Measurements from ENCODE around the gene MRGPRE.

MRGPRE gene

DNA sequence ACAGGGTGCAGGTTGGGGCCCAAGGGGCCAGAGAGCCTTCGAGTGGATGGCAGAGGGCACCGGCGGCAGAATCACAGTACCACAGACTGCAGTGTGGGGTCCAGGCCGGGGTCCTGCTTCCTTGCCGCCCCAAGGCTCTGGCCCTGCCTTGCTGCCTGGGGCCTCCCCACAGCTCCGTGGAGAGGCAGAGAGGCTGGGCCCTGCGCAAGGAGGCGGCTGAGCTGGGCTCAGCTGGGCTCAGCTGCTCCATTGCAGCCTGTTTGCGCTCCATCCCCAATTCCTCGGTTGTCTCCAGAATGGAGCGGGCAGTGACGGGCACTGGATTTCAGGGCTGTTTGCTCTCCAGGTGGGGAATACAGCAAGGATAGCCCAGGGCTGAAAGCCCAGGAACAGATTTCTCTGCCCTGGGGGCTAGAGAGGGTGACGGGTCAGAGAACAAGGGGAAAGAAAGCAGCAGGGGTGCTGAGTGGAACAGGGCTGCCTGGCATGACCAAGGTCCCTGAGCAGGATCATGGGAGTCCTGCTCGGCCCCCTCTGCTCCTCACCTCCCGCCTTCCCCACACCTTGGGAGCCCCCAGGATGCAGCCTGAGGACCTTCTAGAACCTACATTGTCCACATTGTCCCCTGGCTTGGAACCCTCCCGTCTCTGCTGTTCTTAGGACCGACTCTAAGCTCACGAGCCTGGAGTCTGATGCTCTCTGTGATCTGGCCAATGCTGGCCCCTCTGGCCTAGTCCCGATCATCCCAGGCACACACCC, 32.5 kb downstream of the MRGPRE start:
- H3F3A ChIP-seq (ENCODE audit: control insufficient read depth, insufficient read depth): no peaks in the 10 kb centered on the region
- no peaks in the 10 kb centered on the region for H3K9me2 ChIP-seq (replicated peaks; ENCODE audit: control insufficient read depth, low read length)
- H3K4me1 ChIP-seq (ENCODE audit: control insufficient read depth, low read length): no peaks in the 10 kb centered on the region
- no peak overlapping the region for H3K4me2 ChIP-seq (ENCODE audit: low read length)
- H3K27ac ChIP-seq (ENCODE audit: low read depth, low read length): no peak overlapping the region
- H3K4me3 ChIP-seq (ENCODE audit: low read length): no peak overlapping the region
- no peaks in the 10 kb centered on the region for H3K27me3 ChIP-seq (ENCODE audit: control insufficient read depth, low read length)
- no peaks in the 10 kb centered on the region for H3K36me3 ChIP-seq (ENCODE audit: control insufficient read depth, low read length)
- TF ChIP-seq, protein P1, sequence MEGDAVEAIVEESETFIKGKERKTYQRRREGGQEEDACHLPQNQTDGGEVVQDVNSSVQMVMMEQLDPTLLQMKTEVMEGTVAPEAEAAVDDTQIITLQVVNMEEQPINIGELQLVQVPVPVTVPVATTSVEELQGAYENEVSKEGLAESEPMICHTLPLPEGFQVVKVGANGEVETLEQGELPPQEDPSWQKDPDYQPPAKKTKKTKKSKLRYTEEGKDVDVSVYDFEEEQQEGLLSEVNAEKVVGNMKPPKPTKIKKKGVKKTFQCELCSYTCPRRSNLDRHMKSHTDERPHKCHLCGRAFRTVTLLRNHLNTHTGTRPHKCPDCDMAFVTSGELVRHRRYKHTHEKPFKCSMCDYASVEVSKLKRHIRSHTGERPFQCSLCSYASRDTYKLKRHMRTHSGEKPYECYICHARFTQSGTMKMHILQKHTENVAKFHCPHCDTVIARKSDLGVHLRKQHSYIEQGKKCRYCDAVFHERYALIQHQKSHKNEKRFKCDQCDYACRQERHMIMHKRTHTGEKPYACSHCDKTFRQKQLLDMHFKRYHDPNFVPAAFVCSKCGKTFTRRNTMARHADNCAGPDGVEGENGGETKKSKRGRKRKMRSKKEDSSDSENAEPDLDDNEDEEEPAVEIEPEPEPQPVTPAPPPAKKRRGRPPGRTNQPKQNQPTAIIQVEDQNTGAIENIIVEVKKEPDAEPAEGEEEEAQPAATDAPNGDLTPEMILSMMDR (IDR thresholded peaks at IDR 0.05; ENCODE audit: low read depth, low read length, poor library complexity, severe bottlenecking): no peak
- TF ChIP-seq EZH2phosphoT487 (IDR thresholded peaks at IDR 0.05; ENCODE audit: borderline replicate concordance, low read length): no peak
- no peaks in the 10 kb centered on the region for H3K9me3 ChIP-seq (ENCODE audit: control insufficient read depth, insufficient read depth, low read length)
- no peaks in the 10 kb centered on the region for H3K79me2 ChIP-seq (ENCODE audit: control insufficient read depth, low read length)
- H4K20me1 ChIP-seq (ENCODE audit: control insufficient read depth, insufficient read depth, low read depth, low read length): no peaks in the 10 kb centered on the region

DNA sequence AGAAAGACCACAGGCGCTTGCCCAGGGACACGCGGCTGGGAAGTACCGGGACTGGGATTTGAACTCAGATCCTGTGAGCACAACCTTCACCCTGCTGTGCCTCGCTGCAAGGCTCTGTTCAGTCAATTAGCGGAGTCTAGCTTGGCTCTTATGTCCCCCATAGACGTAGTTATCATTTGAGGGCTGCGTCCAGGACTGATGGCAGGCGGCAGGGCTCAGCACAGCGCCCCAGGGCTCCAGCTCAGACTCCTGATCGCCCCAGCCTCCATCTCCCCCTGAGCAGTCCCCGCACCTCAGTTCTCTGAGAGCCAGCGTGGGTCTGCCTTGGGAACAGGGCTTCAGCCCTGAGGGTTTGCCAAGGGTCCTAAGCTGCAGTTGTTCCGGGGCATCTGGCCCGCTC, 33.4 kb downstream of the MRGPRE start:
- Histone ChIP-seq H3K27ac (ENCODE audit: low read depth, low read length) (no peak overlapping the region), H3K9me3 (ENCODE audit: control insufficient read depth, insufficient read depth, low read length) (no peaks in the 10 kb centered on the region), H3F3A (ENCODE audit: control insufficient read depth, insufficient read depth) (no peaks in the 10 kb centered on the region), H3K4me1 (ENCODE audit: control insufficient read depth, low read length) (no peaks in the 10 kb centered on the region), H4K20me1 (ENCODE audit: control insufficient read depth, insufficient read depth, low read depth, low read length) (no peaks in the 10 kb centered on the region), H3K36me3 (ENCODE audit: control insufficient read depth, low read length) (no peaks in the 10 kb centered on the region), H3K4me2 (ENCODE audit: low read length) (no peak overlapping the region), H3K79me2 (ENCODE audit: control insufficient read depth, low read length) (no peaks in the 10 kb centered on the region), H3K27me3 (ENCODE audit: control insufficient read depth, low read length) (no peaks in the 10 kb centered on the region), H3K4me3 (ENCODE audit: low read length) (no peak overlapping the region), H3K9me2 (replicated peaks; ENCODE audit: control insufficient read depth, low read length) (no peaks in the 10 kb centered on the region)
- no peak for TF ChIP-seq EZH2phosphoT487 (IDR thresholded peaks at IDR 0.05; ENCODE audit: borderline replicate concordance, low read length)
- TF ChIP-seq, protein P1 (IDR thresholded peaks at IDR 0.05; ENCODE audit: low read depth, low read length, poor library complexity, severe bottlenecking): no peak

DNA sequence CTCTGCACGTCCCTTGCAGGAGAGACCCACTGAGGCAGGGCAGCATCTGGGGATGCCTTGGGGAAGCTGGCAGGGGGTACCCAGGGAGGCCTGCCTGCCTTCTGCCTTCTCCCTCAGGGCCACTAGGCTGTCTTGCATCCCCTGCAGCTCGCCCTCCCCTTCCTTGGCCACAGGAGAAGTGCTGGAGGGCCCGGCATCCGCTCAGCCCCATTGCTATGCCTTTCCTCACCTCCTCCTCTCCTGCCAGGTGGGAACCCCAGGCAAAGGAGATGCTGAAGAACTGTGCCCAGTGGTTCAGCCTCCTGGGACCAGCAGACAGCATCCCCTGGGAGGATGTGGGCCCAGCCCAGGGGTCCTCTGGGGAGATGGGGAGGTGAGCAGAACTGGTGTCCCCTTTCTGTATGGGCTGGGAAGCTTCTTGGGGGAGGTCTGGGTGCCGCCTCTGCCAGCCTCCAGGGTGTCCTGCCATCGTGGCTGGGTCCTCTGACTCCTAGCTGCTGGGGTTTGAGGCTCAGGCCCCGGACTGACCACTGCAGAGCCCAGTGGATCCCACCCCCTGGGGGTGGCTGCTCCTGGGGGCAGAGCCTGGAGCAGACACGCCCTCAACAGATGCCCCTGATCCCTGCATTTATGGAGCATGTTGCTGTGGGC, 34.2 kb downstream of the MRGPRE start:
- Histone ChIP-seq H3K9me3 (ENCODE audit: control insufficient read depth, insufficient read depth, low read length) (no peaks in the 10 kb centered on the region), H3K27ac (ENCODE audit: low read depth, low read length) (no peak overlapping the region), H4K20me1 (ENCODE audit: control insufficient read depth, insufficient read depth, low read depth, low read length) (no peaks in the 10 kb centered on the region), H3F3A (ENCODE audit: control insufficient read depth, insufficient read depth) (no peaks in the 10 kb centered on the region), H3K4me3 (ENCODE audit: low read length) (no peak overlapping the region), H3K4me1 (ENCODE audit: control insufficient read depth, low read length) (no peaks in the 10 kb centered on the region), H3K9me2 (replicated peaks; ENCODE audit: control insufficient read depth, low read length) (no peaks in the 10 kb centered on the region), H3K27me3 (ENCODE audit: control insufficient read depth, low read length) (no peaks in the 10 kb centered on the region), H3K79me2 (ENCODE audit: control insufficient read depth, low read length) (no peaks in the 10 kb centered on the region), H3K36me3 (ENCODE audit: control insufficient read depth, low read length) (no peaks in the 10 kb centered on the region), H3K4me2 (ENCODE audit: low read length) (no peak overlapping the region)
- TF ChIP-seq EZH2phosphoT487 (IDR thresholded peaks at IDR 0.05; ENCODE audit: borderline replicate concordance, low read length): no peak
- TF ChIP-seq, protein P1 (IDR thresholded peaks at IDR 0.05; ENCODE audit: low read depth, low read length, poor library complexity, severe bottlenecking): no peak
